Ureter (tissue), 1 donor: ENCODE data around the gene RFLNA. TPM values are rescaled to one million over a fixed set of nuclear protein-coding genes. Genes with fewer than 3 reads are reported as not detected.
"Not testable (repeated sequence)": the region's sequence is repeated elsewhere in the genome, so short reads cannot be mapped to it uniquely, and the experiment has no call there.

ENCODE experiments used
- DNase-seq: peaks from one replicate; pipeline ENCODE4 v3.0.0-alpha.2; 2020; ENCODE audit warnings: low spot score
- total RNA-seq: library from RNA; stranded (reverse); gene quantifications from one replicate; pipeline ENCODE4 v1.2.4, GENCODE V29; 2023
- donor health status: DM: yes; HTN: yes; CAD: no.

RFLNA gene
- total RNA-seq, 1 donor from 2014 or later, result 1.1 TPM

- DNase-seq, result no peak
Observed at GRCh38 chr12:124282287-124282686, 12.6 kb upstream of the RFLNA start.

- no peak for DNase-seq
Observed at GRCh38 chr12:124283326-124283725, 11.6 kb upstream of the RFLNA start.

GRCh38 chr12:124284368-124284767 lies 10.5 kb upstream of the RFLNA start:
- DNase-seq, result no peak

- no peak for DNase-seq
Observed at GRCh38 chr12:124286414-124286813, 8.5 kb upstream of the RFLNA start.

- no peak for DNase-seq
Observed at GRCh38 chr12:124286971-124287370, 7.9 kb upstream of the RFLNA start.

GRCh38 chr12:124289634-124290600 lies 5.0 kb upstream of the RFLNA start:
- no peak for DNase-seq

GRCh38 chr12:124292385-124292784 lies 2.5 kb upstream of the RFLNA start:
- DNase-seq, result no peak

- DNase-seq, result no peak
Observed at GRCh38 chr12:124293286-124294003, 1.4 kb upstream of the RFLNA start.

- no peak for DNase-seq
Observed at GRCh38 chr12:124295431-124296058, 652 bp downstream of the RFLNA start.

GRCh38 chr12:124296295-124296915 lies 1.5 kb downstream of the RFLNA start:
- DNase-seq, result no peak

- DNase-seq, result no peak
Observed at GRCh38 chr12:124296916-124297351, 2.0 kb downstream of the RFLNA start.

- DNase-seq, result no peak
Observed at GRCh38 chr12:124297389-124297788, 2.5 kb downstream of the RFLNA start.

- DNase-seq, result no peak
Observed at GRCh38 chr12:124297856-124298255, 3.0 kb downstream of the RFLNA start.

- DNase-seq, result no peak
Observed at GRCh38 chr12:124298685-124299410, 4.0 kb downstream of the RFLNA start.

GRCh38 chr12:124299628-124300388 lies 4.9 kb downstream of the RFLNA start:
- DNase-seq, result no peak

- not testable (repeated sequence) for DNase-seq
Observed at GRCh38 chr12:124300657-124301056, 5.8 kb downstream of the RFLNA start.

GRCh38 chr12:124301084-124301654 lies 6.3 kb downstream of the RFLNA start:
- no peak for DNase-seq

- no peak for DNase-seq
Observed at GRCh38 chr12:124302241-124302806, 7.4 kb downstream of the RFLNA start.

- no peak for DNase-seq
Observed at GRCh38 chr12:124302807-124303578, 8.1 kb downstream of the RFLNA start.
